GM21515 (cell line): ENCODE data around the gene SLC28A1.

ENCODE experiments used
- ATAC-seq: cut with Tn5 transposase; IDR thresholded peaks from one replicate; pipeline ENCODE4 v1.9.1; 2021; ENCODE audit not compliant: unreplicated experiment

The SLC28A1 gene

GRCh38 chr15:84885801-84886200 is 1.3 kb downstream of the SLC28A1 start:
- ATAC-seq = no peak

GRCh38 chr15:84886211-84886983 is 1.9 kb downstream of the SLC28A1 start:
- no peak for ATAC-seq

DNA sequence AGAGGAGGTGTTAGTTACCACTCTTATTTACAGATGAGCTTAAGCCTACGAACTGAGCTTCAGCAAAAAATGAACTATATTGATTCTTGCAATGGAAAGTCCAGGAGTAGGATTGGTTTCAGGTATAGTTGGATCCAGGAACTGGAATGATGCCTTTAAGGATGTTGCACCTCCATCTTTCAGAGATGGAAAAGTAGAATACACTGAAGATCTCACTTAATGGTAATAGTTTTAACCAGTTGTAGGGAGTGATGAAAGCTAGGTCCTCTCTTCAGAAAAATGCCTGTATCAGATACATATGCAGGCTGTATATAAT is 2.5 kb downstream of the SLC28A1 start:
- no peak for ATAC-seq

DNA sequence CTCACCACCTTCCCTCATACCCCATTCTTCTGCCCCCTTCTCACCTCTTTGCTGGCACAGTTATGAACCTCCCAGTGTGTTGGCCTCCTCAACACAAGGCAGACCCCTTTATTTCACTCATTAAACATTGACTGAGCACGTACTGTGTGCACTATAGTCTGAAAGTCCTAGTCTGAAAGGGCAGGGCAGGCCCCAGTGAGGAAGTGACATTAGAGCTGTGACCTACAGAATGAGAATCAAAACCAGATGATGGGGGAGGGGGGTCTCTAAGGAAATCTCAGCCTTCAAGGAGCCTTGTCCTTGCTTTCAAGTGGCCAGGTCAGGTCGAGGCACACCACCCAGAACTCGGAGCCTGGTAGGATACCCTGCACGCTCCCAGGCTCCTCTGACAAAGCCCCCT is 3.5 kb downstream of the SLC28A1 start:
- ATAC-seq = no peak

DNA sequence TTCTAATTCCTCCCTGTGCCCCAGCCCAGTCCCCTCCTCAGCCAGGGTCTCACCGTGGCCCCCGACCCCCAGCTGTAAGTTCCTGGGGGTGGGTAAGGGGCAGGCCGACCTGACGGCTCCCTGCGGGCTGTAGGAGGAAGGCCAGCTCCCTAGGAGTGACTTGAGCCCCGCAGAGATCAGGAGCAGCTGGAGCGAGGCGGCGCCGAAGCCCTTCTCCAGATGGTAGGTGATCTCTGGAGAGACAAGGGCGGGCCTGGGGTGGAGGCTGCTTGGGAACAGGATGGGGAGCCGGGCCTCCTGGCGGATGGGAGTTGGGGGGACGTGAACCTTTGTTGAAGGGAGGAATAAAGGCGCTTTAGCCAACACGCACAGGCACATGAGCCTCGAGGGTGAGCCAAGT is 4.2 kb downstream of the SLC28A1 start:
- no peak for ATAC-seq

DNA sequence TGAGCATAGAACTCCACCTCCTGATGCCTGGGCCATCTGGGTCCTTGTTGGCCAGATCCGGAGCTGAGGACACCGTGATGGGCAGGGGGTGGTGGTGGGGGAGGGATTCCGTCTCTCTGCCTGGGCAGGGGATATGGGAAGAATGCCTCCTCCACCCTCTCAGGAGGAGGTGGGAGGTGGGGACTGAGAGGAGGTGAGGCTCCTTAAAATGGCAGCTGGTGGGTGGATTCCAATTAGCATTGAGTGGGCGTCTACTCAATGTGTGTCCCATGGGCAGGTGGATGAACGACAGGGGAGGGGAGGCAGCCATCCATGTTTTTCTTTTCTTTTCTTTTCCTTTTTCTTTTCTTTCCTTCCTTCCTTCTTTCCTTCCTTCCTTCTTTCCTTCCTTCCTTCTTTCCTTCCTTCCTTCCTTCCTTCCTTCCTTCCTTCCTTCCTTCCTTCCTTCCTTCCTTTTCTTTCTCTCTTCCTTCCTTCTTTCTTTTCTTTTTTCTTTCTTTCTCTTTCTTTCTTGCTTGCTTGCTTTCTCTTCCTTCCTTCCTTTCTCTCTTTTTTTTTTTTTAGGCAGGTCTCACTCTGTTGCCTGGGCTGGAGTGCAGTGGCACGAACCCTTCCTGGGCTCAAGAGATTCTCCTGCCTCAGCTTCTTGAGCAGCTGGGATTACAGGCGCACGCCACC is 5.0 kb downstream of the SLC28A1 start:
- ATAC-seq = no peak

DNA sequence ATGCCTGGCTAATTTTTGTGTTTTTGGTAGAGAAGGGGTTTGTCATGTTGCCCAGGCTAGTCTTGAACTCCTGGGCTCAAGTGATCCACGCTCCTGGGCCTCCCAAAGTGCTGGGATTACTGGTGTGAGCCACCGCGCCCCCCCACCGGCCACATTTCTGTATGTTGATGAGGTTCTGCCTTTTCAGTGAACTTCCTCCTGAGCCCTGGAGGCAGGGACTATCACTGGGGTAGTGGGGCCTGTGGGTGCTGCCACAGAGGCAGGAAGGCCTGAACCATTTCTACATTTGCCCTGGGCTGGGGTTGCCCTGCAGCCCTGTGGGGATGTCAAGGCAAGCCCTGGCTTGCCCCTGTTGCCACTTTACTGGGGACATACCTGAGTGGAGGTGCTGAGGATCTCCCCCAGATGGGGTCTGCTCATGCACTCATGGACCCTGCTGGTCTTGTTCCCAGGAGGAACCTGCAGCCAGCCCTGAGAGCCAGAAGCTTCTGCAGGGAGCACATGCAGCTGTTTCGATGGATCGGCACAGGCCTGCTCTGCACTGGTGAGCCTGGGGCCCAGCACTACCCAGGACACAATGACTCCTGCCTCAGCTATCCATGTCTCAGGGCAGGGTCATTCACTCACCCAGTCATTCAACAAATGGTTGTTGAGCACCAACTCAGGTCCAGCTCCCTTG is 5.7 kb downstream of the SLC28A1 start:
- no peak for ATAC-seq

GRCh38 chr15:84890670-84891162 is 6.3 kb downstream of the SLC28A1 start:
- ATAC-seq = no peak

DNA sequence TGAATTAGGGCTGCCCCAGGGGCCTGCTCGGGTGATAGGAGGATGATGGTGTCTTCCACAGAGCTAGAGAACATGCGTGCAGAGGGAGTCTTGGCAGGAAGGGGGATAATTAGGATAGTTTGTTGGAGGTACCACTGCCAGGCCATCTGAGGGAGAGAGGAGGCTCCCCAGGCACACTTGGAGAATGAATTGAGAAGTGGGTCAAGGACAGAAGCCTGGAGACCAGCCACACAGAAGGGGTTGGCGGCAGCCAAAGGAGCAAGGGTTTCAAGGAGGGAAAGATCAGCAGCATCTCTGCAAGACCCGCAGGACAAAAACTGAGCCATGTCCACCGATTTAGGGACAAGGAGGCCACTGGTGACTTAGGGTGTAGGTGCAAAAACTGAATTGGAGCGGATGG is 6.9 kb downstream of the SLC28A1 start:
- ATAC-seq = no peak

- no peak for ATAC-seq
Measured at GRCh38 chr15:84892786-84893307, 8.4 kb downstream of the SLC28A1 start.

DNA sequence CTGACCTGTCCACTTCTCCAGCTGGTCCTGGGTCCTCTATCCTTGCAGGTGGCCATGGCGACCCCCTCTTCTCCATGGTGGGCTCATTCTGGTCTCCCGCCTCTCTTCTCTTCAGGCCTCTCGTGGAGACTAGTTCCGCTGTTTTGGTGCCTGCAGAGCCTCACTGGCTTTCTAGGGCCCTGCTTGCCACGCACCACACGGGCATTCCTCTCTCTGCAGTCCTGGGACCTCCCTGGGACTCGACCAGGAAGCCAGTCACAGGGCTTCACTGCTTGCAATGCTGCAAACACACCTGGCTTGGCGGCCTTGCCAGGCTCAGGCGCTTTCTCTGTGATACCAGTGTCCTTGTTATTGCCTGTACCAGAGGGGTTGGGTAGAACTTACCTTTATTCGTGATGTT is 9.1 kb downstream of the SLC28A1 start:
- ATAC-seq = no peak

- ATAC-seq = no peak
Measured at GRCh38 chr15:84894736-84895425, 10.4 kb downstream of the SLC28A1 start.

DNA sequence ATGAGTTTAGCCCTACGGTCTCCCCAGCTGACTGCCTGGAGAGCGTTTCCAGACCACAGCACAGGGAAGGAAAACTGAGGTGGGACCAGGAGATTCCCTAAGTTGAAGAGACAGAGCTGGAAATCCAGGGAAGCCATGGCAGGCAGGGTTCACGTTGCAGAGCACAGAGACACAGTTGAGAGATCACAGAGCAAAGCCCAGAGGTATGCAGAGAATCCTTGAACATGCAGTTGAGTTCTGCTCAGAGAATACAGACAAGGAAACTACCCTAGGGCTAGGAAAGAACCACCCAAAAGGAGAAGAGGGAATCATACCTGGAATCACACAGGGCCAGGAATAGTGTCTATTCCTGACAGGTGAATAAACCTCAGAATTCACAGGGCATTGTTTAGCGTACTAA is 14.3 kb downstream of the SLC28A1 start:
- no peak for ATAC-seq

GRCh38 chr15:84899750-84900149 is 15.3 kb downstream of the SLC28A1 start:
- ATAC-seq = no peak

GRCh38 chr15:84901540-84901939 is 17.1 kb downstream of the SLC28A1 start:
- no peak for ATAC-seq

DNA sequence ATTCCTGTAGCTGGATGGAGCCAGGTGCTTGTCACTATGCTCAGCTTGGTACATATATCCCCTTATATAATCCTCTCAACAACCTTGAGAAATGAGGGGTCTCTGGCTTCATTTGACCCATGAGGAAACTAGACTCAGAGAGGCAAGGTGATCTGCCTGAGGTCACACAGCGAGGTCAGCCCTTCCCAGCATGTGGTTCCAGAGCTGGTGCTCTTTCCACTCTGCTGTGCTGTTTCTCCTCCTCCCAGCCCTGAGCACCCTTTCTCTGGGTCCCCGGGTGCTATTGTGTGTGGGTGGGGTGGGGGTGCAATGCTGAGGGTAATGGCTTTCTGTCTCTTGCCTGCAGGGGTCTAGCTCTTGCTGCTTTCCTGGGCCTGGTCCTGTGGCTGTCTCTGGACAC is 19.3 kb downstream of the SLC28A1 start:
- no peak for ATAC-seq

DNA sequence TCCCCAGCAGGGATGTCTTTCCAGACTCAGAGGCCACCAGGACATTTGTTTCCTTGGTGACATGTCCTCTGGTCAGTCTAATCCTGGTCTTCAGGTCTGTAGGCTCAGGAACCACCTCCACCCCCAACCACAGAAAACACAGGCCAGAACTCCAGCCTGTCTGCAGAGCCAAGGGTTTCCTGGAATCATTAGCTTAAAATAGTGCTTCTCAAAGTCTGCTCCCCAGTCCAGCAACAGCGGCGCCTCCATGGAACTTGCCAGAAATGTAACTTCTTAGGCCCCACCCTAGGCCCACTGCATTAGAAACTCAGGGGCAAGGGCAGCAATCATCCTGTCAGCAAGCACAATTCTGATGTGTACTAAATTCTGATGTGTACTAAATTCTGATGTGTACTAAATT is 20.0 kb downstream of the SLC28A1 start:
- no peak for ATAC-seq

- no peak for ATAC-seq
Measured at GRCh38 chr15:84905016-84905916, 20.8 kb downstream of the SLC28A1 start.

DNA sequence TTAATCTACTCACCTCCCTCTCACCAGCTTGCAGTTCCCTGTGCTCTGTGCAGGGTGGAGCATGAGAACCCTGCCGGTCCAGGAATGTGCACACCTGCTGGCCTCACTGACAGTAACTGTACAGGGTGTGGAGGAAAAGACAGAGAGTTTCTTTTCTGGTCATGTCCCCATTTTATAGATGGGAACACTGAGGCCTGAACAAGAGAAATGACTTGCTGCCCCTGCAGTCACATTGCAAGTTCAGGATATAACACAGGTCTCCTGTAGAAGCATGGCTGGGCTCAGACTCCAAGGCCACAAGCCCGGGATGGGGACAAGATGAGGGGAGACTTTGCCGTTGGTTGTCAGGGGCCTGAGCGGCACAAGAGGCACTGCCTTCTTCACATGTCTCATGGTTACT is 23.3 kb downstream of the SLC28A1 start:
- no peak for ATAC-seq

DNA sequence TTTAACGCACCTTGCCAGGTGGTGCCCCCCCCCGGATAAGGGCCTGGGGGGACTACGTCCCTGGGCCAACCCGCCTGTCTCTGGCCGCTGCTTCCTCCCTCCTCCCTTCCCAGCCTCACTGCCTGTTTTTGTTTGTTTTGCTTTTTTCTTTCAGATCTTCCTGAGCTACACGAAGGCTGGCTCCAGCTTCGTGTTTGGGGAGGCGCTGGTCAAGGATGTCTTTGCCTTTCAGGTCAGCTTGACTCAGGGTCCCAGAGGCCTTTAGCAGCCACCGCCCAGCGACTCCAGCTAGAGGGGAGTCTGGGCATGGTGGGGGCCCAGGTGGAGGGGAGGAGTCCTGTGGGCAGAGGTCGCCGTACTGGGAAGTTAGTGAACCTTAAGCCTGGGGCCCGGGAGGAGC is 24.1 kb downstream of the SLC28A1 start:
- ATAC-seq = no peak
